HG03280 (cell line): ENCODE results near the gene CCL25.
"Not testable (repeated sequence)": the region's sequence is repeated elsewhere in the genome, so short reads cannot be mapped to it uniquely, and the experiment has no call there.

Experiments used
- ATAC-seq: cut with Tn5 transposase; IDR thresholded peaks from one replicate; pipeline ENCODE4 v1.9.1; 2021; ENCODE audit warnings: mild to moderate bottlenecking, moderate library complexity; ENCODE audit not compliant: unreplicated experiment

CCL25 gene, protein sequence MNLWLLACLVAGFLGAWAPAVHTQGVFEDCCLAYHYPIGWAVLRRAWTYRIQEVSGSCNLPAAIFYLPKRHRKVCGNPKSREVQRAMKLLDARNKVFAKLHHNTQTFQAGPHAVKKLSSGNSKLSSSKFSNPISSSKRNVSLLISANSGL

GRCh38 chr19:8052464-8052859, at the start of gene CCL25:
Gene CCL25 (plus strand): TSS chr19:8052760. CDS start chr19:8053050, 290 bp downstream.
- ATAC-seq = no peak

DNA sequence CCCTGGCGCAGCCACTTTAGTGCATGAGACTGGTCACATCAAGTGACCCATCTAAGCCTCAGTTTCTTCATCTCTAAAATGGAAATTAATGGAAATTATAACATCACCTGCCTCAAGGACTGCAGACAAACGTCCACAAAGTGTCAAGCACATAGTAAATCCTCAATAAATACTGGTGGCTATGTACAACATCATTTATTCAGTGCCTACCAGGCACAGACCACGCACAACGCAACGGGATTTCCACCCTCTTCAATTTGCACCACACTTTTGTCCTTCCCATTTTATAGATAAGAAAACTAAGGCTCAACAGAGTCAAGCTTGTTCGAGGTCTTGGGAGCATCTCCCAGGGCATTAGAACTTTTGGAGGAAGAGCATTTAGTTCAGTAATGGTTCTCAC, 48.6 kb upstream of the CCL25 start:
- ATAC-seq = no peak

DNA sequence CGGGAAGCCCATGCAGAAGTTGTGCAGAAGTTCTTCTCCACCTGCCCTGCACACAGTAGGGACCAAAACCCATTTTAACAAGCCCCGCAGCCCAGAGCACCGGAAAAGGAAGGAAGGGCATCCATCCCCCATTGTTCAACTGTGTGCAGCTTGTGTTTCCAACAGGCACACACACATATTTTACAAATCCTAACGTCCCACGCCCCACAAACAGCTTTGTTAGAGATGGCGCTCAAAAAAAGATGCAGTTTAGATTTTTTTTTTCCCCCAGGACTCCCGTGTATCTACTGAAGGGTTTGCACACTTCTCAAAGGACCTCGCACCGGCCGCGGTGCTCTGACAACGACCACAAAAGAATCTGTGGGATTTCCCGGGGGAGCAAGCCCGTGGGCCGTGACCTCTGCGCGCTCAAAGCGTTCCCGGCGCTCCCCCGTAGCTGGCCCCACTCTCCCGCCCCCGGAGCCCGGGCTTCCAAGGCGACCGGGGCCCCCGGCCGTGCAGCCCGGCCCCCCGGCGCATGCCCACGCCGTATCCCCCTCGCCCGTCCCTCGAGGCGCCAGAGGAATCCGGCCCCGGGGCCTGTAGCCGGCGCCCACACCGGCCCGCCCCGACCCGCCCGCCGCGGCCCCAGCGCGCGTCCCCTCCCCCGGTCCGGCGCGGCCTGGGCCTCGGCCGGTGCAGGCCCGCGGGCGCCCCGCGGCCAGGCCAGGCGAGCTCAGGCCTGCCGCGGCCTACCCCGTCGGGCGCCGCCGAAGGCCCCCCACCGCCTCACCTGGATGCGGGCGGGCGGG, 47.6 kb upstream of the CCL25 start:
- peak; percentile 43 for ATAC-seq

- peak; percentile 85 for ATAC-seq
Measured at GRCh38 chr19:8005534-8006256, 46.9 kb upstream of the CCL25 start, which contains the start of gene ELAVL1. Gene ELAVL1 (minus strand): TSS chr19:8005641. CDS start chr19:7991815, 13,826 bp downstream.

DNA sequence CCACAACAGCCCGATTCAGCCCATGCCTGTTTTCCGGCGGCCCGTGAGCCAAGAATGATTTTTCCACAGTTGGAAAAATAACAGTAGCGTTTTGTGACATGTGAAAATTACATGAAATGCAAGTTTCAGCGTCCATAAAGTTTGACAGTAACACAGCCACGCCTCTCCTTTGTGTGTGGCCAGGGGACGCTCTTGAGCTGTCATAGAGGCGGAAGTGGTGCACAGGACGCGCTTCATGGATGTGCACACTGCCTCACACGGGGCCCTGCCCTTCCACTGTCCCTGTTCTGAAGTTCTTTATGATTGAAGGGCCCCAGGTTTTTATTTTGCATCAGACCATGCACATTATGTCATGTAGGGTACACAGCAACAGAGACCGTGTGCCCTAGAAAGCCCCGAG, 34.8 kb upstream of the CCL25 start:
- ATAC-seq = no peak

DNA sequence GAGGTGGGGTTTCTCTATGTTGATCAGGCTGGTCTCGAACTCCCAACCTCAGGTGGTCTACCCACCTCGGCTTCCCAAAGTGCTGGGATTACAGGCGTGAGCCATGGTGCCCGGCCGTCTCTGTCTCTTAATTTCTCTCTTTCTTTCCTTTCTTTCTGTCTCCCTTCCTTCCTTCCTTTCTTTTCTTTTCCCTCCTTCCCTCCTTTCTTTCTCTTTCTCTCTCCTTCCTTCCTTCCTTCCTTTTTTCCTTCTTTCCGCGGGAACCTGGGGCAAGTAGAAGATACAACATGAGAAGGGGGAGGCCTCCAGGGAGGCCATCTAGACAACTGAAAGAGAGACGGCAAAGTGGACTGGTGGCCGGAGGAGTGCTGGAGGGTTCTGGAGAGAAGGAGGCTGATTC, 31.9 kb upstream of the CCL25 start:
- ATAC-seq = no peak

DNA sequence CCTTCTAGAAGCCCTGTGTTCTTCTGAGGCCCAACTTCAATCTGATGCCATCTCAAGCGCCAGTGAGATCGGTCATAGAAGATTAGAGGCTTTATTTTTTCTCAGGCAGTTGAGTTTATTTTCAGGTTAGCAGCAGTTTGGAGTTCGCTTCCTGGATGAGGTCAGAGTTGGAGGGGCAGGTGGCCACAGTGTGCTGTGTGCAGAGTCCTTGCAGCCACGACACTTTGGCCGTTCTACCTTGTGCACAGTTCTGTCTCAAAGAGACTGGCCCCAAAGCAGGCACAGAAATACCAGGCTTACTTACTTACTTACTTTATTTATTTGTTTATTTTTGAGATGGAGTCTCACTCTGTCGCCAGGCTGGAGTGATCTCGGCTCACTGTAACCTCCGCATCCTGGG, 31.2 kb upstream of the CCL25 start:
- no peak for ATAC-seq

- ATAC-seq = no peak
Measured at GRCh38 chr19:8022275-8022674, 30.3 kb upstream of the CCL25 start.

- no peak for ATAC-seq
Measured at GRCh38 chr19:8023371-8023770, 29.2 kb upstream of the CCL25 start.

DNA sequence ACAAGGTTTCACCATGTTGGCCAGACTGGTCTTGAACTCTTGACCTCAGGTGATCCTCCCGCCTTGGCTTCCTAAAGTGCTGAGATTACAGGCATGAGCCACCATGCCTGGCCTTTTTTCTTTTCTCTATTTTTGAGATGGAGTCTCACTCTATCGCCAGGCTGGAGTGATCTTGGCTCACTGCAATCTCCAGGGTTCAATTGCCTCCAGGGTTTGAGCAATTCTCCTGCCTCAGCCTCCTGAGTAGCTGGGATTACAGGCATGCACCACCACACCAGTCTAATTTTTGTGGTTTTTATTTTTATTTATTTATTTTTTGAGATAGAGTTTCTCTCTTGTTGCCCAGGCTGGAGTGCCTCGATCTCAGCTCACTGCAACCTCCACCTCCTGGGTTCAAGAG, 28.3 kb upstream of the CCL25 start:
- ATAC-seq = not testable (repeated sequence)

DNA sequence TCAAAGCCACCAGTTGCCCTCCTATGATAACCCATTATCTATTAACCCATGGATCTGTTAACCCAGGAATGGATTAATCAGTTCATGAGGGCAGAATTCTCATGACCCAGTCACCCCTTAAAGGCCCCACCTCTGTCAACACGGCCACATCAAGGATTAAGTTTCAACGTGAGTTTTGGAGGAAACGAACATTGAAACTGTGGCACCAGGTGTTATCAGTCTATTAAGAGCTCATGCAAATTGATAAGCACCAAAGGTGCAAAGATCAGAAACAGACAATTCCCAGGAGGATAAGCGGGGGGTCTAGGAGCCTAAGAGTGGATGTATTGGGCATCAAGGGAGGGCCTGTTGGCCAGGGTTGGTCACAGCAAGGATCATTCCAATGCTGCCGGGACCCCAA, 27.2 kb upstream of the CCL25 start:
- no peak for ATAC-seq

GRCh38 chr19:8028951-8029491, 23.5 kb upstream of the CCL25 start:
- ATAC-seq = no peak

GRCh38 chr19:8030960-8031359, 21.6 kb upstream of the CCL25 start:
- ATAC-seq = no peak

- ATAC-seq = not testable (repeated sequence)
Measured at GRCh38 chr19:8033287-8034177, 19.0 kb upstream of the CCL25 start.

DNA sequence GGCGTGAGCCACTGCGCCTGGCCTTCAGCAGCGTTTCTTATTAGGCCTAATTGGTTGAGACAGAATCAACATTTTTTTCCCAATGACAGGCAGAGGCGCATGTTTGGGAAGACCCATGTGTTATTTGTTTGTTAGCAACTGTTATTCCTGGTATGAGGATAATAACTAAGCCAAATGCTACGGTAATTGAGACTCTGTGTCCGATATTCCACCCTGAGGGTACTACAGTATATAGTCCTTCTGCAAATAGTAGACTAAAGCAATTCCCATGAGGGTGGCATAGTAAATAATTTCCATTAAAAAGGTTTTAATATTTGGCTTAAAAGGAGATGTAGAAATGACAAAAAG, 18.4 kb upstream of the CCL25 start:
- no peak for ATAC-seq

- ATAC-seq = no peak
Measured at GRCh38 chr19:8036434-8037099, 16.0 kb upstream of the CCL25 start.

DNA sequence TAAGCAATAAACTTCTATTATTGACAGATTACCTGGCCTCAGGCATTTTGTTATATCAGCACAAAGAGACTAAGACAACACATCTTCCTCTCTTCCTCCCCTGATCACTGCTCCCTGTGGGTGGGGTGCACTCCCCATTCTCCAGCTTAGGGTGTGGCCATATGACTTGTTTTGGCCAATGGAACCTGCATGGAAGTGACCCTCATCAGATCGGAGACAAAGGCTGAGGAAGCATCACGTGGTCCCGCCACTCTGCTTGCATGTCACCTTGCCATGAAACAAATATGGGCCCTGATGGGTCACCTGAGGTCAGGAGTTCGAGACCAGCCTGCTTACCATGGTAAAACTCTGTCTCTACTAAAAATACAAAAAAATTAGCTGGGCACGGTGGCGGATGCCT, 13.7 kb upstream of the CCL25 start:
- no peak for ATAC-seq

GRCh38 chr19:8039231-8039630, 13.3 kb upstream of the CCL25 start:
- no peak for ATAC-seq

DNA sequence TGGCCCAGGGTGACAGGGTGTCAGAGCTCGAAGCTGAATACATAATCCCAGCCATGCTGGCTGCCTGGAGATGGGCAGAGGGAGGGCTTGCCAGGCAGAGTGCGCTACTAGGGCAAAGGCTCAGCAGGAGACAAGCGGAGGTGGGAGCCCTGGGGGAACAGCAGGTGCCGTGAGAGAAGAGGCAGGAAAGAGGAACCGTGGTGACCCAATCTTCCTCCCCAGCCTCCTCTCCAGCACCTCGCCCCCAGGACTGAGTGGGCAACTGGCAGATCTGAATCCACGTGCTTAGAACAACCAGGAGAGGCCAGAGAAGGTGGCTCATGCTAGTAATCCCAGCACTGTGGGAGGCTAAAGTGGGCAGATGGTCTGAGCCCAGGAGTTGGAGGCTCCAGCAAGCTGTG, 11.0 kb upstream of the CCL25 start:
- no peak for ATAC-seq

DNA sequence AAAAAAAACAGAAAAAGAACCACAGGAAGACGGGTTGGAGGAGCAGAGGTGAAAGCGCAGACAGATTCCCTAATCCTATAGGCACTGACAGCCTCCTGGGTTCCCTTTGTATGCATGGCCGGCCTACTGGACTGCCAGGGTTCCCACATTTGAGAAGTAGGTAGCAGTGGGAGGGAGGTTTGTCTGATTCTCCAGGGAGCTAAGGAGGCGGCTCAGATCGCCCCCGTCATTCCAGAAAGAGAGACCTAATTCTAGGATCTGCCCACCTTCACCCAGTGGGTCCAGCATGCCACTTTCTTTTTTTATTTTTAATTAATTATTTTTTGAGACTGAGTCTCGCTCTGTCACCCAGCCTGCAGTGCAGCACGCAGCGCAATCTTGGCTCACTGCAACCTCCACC, 9.7 kb upstream of the CCL25 start:
- no peak for ATAC-seq
